Fibroblast of lung (primary cell): ENCODE measurements around the gene ZC3H10. TPM values are rescaled to one million over a fixed set of nuclear protein-coding genes. Genes with fewer than 3 reads are reported as not detected.
A peak's percentile ranks its signal among the peaks of the same experiment; 100 is the strongest.

Source experiments
- DNase-seq, 2 donors: peaks; one replicate each; pipeline versions ENCODE4 v3.0.0 to v3.0.0-alpha.2; 2010; ENCODE audit warnings: low read depth in 2 of 2
- H2AFZ ChIP-seq: 2 replicates; pipeline ENCODE4 v1.5.1; 2012; ENCODE audit warnings: low read length, control low read depth, inconsistent platforms
- H3K27ac ChIP-seq: 2 replicates; pipeline ENCODE4 v1.5.1; 2011; ENCODE audit warnings: low read length, control low read depth; ENCODE audit not compliant: insufficient read depth
- H3K27me3 ChIP-seq: 2 replicates; pipeline ENCODE4 v1.5.1; 2011; ENCODE audit warnings: mild to moderate bottlenecking, low read length; ENCODE audit not compliant: control insufficient read depth, insufficient read depth
- H3K36me3 ChIP-seq: 2 replicates; pipeline ENCODE4 v1.5.1; 2011; ENCODE audit warnings: low read length; ENCODE audit not compliant: control insufficient read depth, insufficient read depth
- H3K4me1 ChIP-seq: 2 replicates; pipeline ENCODE4 v1.5.1; 2011; ENCODE audit warnings: low read length; ENCODE audit not compliant: control insufficient read depth, insufficient read depth; ENCODE audit errors: extremely low read depth
- H3K4me2 ChIP-seq: 2 replicates; pipeline ENCODE4 v1.5.1; 2011; ENCODE audit warnings: low read length, control low read depth; ENCODE audit not compliant: insufficient read depth; ENCODE audit errors: extremely low read depth
- H3K4me3 ChIP-seq, 4 experiments: fragments of 200-600 bp in 1 of 4; sonication (generic) in 1 of 4; replicated peaks in 1 of 4; 2 replicates each; pipeline ENCODE4 v1.5.1; 2011 to 2016; ENCODE audit warnings: low read length in 4 of 4, low read depth in 3 of 4, mild to moderate bottlenecking in 3 of 4, control low read depth in 2 of 4, inconsistent platforms in 1 of 4, mixed read lengths in 1 of 4; ENCODE audit not compliant: insufficient read depth in 1 of 4; ENCODE audit errors: control extremely low read depth in 1 of 4
- H3K79me2 ChIP-seq: 2 replicates; pipeline ENCODE4 v1.5.1; 2012; ENCODE audit warnings: mild to moderate bottlenecking, low read length, inconsistent platforms; ENCODE audit not compliant: control insufficient read depth, insufficient read depth
- H3K9ac ChIP-seq: 2 replicates; pipeline ENCODE4 v1.5.1; 2011; ENCODE audit warnings: mild to moderate bottlenecking, low read length, control low read depth; ENCODE audit not compliant: insufficient read depth
- H3K9me3 ChIP-seq: 2 replicates; pipeline ENCODE4 v1.5.1; 2012; ENCODE audit warnings: low read depth, low read length; ENCODE audit not compliant: control insufficient read depth, insufficient read depth
- H4K20me1 ChIP-seq: 2 replicates; pipeline ENCODE4 v1.5.1; 2011; ENCODE audit warnings: low read length; ENCODE audit not compliant: control insufficient read depth, insufficient read depth; ENCODE audit errors: extremely low read depth
- EZH2 ChIP-seq: IDR thresholded peaks from 2 replicates; pipeline ENCODE4 v1.5.1; 2012; ENCODE audit warnings: low read length, control low read depth, mild to moderate bottlenecking; ENCODE audit errors: missing control alignments
- polyA plus RNA-seq, 2 donors: library from polyadenylated mRNA; depleted of rRNA in 1 of 2; stranded (reverse) in 1 of 2; unstranded in 1 of 2; fragments of >200 nt; gene quantifications; 2 replicates each; pipeline ENCODE4 v1.2.1, GENCODE V29; 2011 to 2012; ENCODE audit warnings: missing spikeins in 1 of 2
- total RNA-seq: library from RNA; depleted of rRNA; stranded (reverse); fragments of >200 nt; gene quantifications from 2 replicates; pipeline ENCODE4 v1.2.1, GENCODE V29; 2014
- TF ChIP-seq, protein P1 (sequence below), 2 donors: IDR thresholded peaks in 1 of 2; conservative IDR thresholded peaks in 1 of 2; 1 replicate in 1 of 2; 2 replicates in 1 of 2; pipeline ENCODE4 v1.5.1; 2011 to 2012; ENCODE audit warnings: low read length in 2 of 2, control low read depth in 1 of 2, inconsistent platforms in 1 of 2, low read depth in 1 of 2, mild to moderate bottlenecking in 1 of 2

The ZC3H10 gene
- total and polyA plus RNA-seq, 2 donors (not counting 1 experiment from before 2014, with no cell fraction given), result 1.9 to 5.6 TPM

DNA sequence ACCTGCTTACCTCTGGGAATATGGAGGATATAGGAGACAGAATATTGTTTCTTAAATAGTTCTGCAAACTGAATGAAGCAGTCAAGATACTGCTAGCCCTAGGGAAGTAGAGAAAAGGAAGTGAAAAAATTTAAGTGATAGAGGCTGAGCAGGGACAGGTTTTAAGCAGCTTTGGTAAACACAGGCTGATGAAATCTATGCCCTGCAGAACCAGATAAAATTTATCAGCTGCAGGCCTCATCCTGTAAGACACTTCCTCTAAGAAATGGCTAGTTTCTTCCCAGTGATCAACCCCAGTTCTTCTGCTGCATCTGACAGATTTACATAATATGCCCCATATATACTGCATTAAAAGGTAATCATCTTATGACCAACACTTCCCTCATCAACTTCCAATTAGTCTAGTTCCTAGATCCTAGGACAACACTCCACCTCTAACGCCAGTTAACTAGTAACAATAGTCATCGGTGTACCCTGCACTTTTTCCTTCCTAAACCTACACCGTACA lies 8.7 kb downstream of the ZC3H10 start:
- H4K20me1 ChIP-seq, result no peaks in the 10 kb centered on the region
- peak overlapping the region; percentile 65 for H3K4me2 ChIP-seq
- H3K27ac ChIP-seq, result peak overlapping the region; percentile 54
- no peaks in the 10 kb centered on the region for H3K9me3 ChIP-seq
- no peaks in the 10 kb centered on the region for H3K27me3 ChIP-seq
- TF ChIP-seq EZH2, result no peak
- TF ChIP-seq, protein P1, sequence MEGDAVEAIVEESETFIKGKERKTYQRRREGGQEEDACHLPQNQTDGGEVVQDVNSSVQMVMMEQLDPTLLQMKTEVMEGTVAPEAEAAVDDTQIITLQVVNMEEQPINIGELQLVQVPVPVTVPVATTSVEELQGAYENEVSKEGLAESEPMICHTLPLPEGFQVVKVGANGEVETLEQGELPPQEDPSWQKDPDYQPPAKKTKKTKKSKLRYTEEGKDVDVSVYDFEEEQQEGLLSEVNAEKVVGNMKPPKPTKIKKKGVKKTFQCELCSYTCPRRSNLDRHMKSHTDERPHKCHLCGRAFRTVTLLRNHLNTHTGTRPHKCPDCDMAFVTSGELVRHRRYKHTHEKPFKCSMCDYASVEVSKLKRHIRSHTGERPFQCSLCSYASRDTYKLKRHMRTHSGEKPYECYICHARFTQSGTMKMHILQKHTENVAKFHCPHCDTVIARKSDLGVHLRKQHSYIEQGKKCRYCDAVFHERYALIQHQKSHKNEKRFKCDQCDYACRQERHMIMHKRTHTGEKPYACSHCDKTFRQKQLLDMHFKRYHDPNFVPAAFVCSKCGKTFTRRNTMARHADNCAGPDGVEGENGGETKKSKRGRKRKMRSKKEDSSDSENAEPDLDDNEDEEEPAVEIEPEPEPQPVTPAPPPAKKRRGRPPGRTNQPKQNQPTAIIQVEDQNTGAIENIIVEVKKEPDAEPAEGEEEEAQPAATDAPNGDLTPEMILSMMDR (conservative IDR thresholded peaks at IDR 0.05 in 1 of 2, IDR thresholded peaks at IDR 0.05 in 1 of 2; ENCODE audit: low read depth in 1 of 2, low read length in 2 of 2), result no peak
- no peak overlapping the region for H2AFZ ChIP-seq
- peaks cover 25% of the 10 kb centered on the region for H3K79me2 ChIP-seq
- H3K9ac ChIP-seq, result no peak overlapping the region
- H3K36me3 ChIP-seq, result peaks cover 9% of the 10 kb centered on the region
- peak overlapping the region in 2 of 4 experiments; percentile 55 to 62 for H3K4me3 ChIP-seq
- H3K4me1 ChIP-seq, result peaks cover 11% of the 10 kb centered on the region
- DNase-seq, result no peak

GRCh38 chr12:56127485-56127887 lies 9.4 kb downstream of the ZC3H10 start:
- Histone ChIP-seq H2AFZ (no peak overlapping the region), H3K4me3 (peak overlapping the region; percentile 2 to 62 (median 36)), H4K20me1 (no peaks in the 10 kb centered on the region), H3K9ac (no peak overlapping the region), H3K79me2 (peaks cover 25% of the 10 kb centered on the region), H3K36me3 (peaks cover 16% of the 10 kb centered on the region), H3K4me1 (peaks cover 11% of the 10 kb centered on the region), H3K27ac (peak overlapping the region; percentile 54), H3K4me2 (peak overlapping the region; percentile 65), H3K27me3 (no peaks in the 10 kb centered on the region), H3K9me3 (no peaks in the 10 kb centered on the region)
- TF ChIP-seq EZH2, result no peak
- TF ChIP-seq, protein P1 (conservative IDR thresholded peaks at IDR 0.05 in 1 of 2, IDR thresholded peaks at IDR 0.05 in 1 of 2; ENCODE audit: low read depth in 1 of 2, low read length in 2 of 2), result no peak
- DNase-seq, result no peak

DNA sequence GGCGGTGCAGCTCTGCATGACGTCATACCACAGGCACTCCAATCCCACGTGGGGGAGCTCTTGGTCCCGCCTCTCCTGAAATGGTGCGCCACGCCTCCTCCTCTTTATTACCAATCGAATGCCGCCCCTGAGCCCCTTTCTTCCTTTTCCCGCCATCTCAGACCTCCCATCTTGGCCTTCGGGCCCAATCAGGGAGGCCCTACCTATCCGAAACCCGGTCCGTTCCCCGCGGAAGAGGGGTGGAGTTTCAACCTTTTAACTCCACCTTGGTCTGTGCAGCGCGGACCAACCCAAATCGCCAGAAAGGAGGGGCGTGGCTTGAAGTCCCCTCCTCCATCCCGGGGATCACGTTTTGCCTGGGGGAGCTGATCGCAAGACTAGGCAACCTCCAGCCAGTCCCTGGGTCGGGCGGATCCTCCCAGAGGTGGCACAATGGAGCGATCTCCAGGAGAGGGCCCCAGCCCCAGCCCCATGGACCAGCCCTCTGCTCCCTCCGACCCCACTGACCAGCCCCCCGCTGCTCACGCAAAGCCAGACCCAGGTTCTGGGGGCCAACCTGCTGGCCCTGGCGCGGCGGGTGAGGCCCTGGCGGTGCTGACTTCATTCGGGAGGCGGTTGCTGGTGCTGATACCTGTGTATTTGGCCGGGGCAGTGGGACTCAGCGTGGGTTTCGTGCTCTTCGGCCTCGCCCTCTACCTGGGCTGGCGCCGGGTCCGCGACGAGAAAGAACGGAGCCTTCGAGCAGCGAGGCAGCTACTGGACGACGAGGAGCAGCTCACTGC lies 10.0 kb downstream of the ZC3H10 start, which contains the start of gene ESYT1:
Gene ESYT1 (plus strand): TSS at position 380 of the 782 bp plus-strand sequence. CDS start 53 bp downstream, at position 433.
- Histone ChIP-seq H3K4me1 (peaks cover 11% of the 10 kb centered on the region), H3K27me3 (no peaks in the 10 kb centered on the region), H3K79me2 (peaks cover 25% of the 10 kb centered on the region), H3K9ac (peak within 1 kb of the TSS; percentile 86), H3K4me2 (peak within 1 kb of the TSS; percentile 92), H2AFZ (no peak within 1 kb of the TSS), H3K36me3 (peaks cover 18% of the 10 kb centered on the region), H3K9me3 (no peaks in the 10 kb centered on the region), H4K20me1 (no peaks in the 10 kb centered on the region), H3K4me3 (peak within 1 kb of the TSS; percentile 77 to 97 (median 86)), H3K27ac (peak within 1 kb of the TSS; percentile 80)
- DNase-seq, result peak; percentile 100
- TF ChIP-seq, protein P1 (conservative IDR thresholded peaks at IDR 0.05 in 1 of 2, IDR thresholded peaks at IDR 0.05 in 1 of 2; ENCODE audit: low read depth in 1 of 2, low read length in 2 of 2), result no peak
- no peak for TF ChIP-seq EZH2
